Measurements from ENCODE around the gene PAIP2. TPM values are rescaled to one million over a fixed set of nuclear protein-coding genes. Genes with fewer than 3 reads are reported as not detected.
"Not testable (repeated sequence)": the region's sequence is repeated elsewhere in the genome, so short reads cannot be mapped to it uniquely, and the experiment has no call there.

The PAIP2 gene
- total RNA-seq, 1 donor from 2014 or later: 70.0 TPM

DNA sequence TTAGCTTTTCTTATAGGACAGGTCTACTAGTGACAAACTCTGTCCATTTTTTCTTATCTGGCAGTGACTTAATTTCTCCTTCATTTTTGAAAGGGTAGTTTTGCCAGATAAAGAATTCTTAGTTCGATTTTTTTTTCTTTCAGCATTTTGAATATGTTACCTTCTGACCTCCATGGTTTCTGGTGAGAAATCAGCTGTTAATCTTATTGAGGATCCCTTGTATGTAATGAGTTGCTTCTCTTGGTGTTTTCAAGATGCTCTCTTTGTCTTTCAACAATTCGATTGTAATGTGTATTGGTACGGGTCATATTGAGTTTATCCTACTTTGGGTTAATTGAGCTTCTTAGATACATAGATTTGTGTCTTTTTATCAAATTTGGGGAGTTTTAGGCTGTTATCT is 12.5 kb downstream of the PAIP2 start:
- DNase-seq: no peak
- no peaks in the 10 kb centered on the region for H3K27me3 ChIP-seq
- H3K27ac ChIP-seq: no peak overlapping the region
- H3K36me3 ChIP-seq: peaks cover 17% of the 10 kb centered on the region
- ATAC-seq: no peak
- intact Hi-C loops (cut with DNase I): no loop called here
- no peak for TF ChIP-seq CTCF (IDR thresholded peaks at IDR 0.05)
- no peaks in the 10 kb centered on the region for H3K4me1 ChIP-seq
- no peak overlapping the region for H3K4me3 ChIP-seq
- no peaks in the 10 kb centered on the region for H3K9me3 ChIP-seq

DNA sequence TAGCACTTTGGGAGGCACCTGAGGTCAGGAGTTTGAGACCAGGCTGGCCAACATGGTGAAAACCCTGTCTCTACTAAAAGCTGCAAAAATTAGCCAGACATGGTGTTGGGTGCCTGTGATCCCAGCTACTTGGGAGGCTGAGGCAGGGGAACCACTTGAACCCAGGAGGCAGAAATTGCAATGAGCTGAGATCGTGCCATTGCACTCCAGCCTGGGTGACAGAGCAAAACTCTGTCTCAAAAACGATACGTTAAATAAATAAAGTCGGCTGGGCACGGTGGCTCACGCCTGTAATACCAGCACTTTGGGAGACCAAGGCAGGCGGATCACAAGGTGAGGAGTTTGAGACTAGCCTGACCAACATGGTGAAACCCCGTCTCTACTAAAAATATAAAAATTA is 14.2 kb downstream of the PAIP2 start:
- H3K27me3 ChIP-seq; intact Hi-C loops (cut with DNase I); H3K9me3 ChIP-seq; H3K4me1 ChIP-seq; DNase-seq; H3K4me3 ChIP-seq; ATAC-seq; H3K27ac ChIP-seq: not testable (repeated sequence)
- peaks cover 17% of the 10 kb centered on the region for H3K36me3 ChIP-seq

DNA sequence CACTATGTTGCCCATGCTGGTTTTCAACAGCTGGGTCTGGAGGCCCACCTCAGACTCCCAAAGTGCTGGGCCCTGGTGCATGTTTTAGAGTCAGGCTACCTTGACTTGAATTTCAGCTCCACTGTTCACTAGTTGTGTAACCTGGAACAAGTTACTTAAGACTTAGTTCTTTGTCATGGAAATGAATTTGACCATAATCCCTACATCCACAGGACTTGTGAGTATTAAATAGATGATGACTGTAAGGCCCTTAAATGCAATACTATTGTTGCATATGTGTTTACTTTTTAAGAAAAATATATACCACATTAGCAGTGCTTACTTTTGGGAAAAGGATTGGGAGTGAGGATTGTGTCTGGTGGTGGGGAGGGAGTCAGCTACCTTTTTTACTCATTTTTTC is 16.4 kb downstream of the PAIP2 start:
- ATAC-seq (no peak), DNase-seq (no peak)
- H3K27ac ChIP-seq: no peak overlapping the region
- no peaks in the 10 kb centered on the region for H3K9me3 ChIP-seq
- H3K36me3 ChIP-seq: peaks cover 17% of the 10 kb centered on the region
- no peaks in the 10 kb centered on the region for H3K4me1 ChIP-seq
- no peaks in the 10 kb centered on the region for H3K27me3 ChIP-seq
- TF ChIP-seq CTCF (IDR thresholded peaks at IDR 0.05): no peak
- intact Hi-C loops (cut with DNase I): no loop called here
- H3K4me3 ChIP-seq: no peak overlapping the region

DNA sequence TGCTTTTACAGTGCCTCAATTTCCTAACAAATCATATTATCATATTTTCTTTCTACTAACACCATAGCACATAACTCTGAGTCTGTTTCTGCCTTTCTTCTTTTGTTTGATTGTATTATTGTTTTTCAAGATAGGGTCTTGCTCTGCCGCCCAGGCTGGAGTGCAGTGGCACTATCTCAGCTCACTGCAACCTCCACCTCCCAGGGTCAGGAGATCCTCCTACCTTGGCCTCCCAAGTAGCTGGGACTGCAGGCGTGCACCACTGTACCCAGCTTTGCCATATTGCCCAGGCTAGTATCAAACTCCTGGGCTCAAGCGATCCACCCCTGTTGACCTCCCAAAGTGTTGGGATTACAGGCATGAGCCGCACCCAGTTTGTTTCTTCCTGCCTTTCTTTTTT is 18.7 kb downstream of the PAIP2 start:
- intact Hi-C loops (cut with DNase I): no loop called here
- no peak for ATAC-seq
- TF ChIP-seq CTCF (IDR thresholded peaks at IDR 0.05): no peak
- H3K36me3 ChIP-seq: peaks cover 30% of the 10 kb centered on the region
- no peaks in the 10 kb centered on the region for H3K27me3 ChIP-seq
- no peak overlapping the region for H3K27ac ChIP-seq
- no peak overlapping the region for H3K4me3 ChIP-seq
- no peaks in the 10 kb centered on the region for H3K4me1 ChIP-seq
- DNase-seq: no peak
- H3K9me3 ChIP-seq: no peaks in the 10 kb centered on the region

DNA sequence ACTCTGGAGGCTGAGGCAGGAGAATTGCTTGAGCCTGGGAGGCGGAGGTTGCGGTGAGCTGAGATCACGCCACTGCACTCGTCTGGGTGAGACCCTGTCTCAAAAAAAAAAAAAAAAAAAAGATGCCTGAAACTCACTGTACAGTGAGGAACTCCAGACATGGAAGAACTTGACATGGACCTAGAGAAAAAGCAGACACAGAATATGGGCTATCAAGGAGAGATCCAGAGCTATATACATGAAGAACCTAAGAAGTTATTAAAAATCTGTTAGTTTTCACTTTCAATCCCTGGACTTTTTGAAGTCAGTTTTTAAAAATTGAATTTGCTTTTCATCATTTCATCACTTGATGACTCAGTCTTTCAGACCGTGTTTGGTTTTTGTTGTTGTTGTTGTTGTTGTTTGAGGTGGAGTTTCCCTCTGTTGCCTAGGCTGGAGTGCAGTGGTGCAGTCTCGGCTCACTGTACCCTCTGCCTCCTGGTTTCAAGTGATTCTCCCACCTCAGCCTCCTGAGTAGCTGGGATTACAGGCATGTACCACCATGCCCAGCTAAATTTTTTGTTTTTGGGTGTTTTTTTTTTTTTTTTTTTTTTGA is 20.3 kb downstream of the PAIP2 start:
- Histone ChIP-seq H3K4me1 (no peaks in the 10 kb centered on the region), H3K9me3 (no peaks in the 10 kb centered on the region), H3K27ac (no peak overlapping the region), H3K4me3 (no peak overlapping the region), H3K27me3 (no peaks in the 10 kb centered on the region), H3K36me3 (peaks cover 45% of the 10 kb centered on the region)
- TF ChIP-seq CTCF (IDR thresholded peaks at IDR 0.05): no peak
- intact Hi-C loops (cut with DNase I): no loop called here
- ATAC-seq (no peak), DNase-seq (no peak)

DNA sequence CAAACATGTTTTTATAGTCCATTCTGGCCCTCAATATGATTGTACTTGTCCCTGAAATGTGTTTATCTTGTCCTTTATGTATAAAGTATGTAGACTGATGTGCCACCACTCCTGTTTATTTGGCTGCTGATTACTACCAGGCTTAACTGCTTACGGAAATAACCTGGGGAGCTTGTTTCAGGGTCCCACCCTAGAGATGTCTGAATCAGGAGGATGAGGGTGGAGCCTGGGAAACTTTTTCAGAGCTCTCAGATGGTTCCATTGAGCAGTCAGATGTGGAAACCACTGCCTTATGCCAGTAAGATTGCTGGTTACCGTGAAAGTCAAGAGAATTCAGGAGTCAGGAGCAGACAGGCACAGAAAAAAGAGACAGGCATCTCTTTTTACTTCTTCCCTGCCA is 22.3 kb downstream of the PAIP2 start:
- Histone ChIP-seq H3K36me3 (peaks cover 56% of the 10 kb centered on the region), H3K27ac (no peak overlapping the region), H3K4me3 (no peak overlapping the region), H3K27me3 (no peaks in the 10 kb centered on the region), H3K4me1 (no peaks in the 10 kb centered on the region), H3K9me3 (no peaks in the 10 kb centered on the region)
- DNase-seq (no peak), ATAC-seq (no peak)
- intact Hi-C loops (cut with DNase I): no loop called here
- TF ChIP-seq CTCF (IDR thresholded peaks at IDR 0.05): no peak

All from upper lobe of right lung (tissue), 1 donor.